ENCODE results near the gene RNF225. TPM values are rescaled to one million over a fixed set of nuclear protein-coding genes. Genes with fewer than 3 reads are reported as not detected.
"Not testable (repeated sequence)": the region's sequence is repeated elsewhere in the genome, so short reads cannot be mapped to it uniquely, and the experiment has no call there.

Gene RNF225
- polyA plus RNA-seq, 1 donor, result not detected

DNA sequence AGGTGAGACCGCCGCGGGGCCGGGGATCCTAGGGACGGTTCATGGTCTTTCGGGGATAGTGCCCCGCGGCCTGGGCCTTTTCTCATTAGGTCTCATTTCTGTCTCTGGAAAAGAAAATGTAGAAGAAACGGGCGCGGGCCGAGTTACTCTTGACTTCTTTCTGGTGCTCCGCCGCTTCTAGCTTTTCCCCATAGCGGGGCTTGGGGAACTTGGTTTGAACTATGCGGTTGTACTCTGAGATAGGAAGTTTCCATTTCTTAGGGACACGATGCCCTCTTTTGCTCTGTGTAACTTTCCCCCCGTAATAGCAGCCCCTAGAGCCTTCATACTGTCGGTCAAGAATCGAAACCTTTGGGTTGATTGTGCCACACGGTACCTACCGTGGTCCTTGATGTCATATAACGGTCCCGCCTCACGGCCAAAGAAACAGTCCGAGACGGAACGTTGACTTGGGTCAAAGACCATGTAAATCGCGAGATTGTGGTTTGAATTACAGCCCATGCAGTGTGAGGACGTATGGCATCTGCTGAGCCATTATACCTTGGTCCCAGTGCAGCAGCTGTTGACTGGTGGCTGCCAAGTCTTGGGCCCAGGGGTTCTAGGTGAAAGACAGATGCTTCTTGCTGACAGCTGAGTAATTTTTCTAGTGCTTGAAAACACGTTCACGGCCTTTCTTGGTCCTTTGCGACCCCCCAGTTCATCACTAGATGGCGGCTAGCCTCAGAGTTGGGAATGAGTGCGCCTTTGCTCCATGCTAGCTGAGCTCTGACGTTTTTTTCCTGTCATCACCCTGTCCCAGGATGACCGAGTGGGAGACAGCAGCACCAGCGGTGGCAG, 7.9 kb upstream of the RNF225 start:
- no peak for DNase-seq

DNA sequence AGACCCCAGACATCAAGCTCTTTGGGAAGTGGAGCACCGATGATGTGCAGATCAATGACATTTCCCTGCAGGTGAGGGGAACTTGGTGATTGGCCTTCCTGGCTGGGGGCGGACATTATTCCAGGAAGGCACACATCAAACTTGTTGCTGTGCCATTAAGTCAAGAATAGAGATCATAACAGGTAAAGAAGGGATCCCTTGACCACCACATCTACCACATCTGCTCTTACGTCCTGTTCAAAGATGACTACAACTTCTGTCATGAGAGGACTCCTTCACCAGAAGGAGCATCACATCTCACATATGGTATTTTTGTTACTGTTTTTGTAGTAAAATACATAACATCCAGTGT, 7.3 kb upstream of the RNF225 start:
- DNase-seq, result no peak

GRCh38 chr19:58392945-58393724, 2.3 kb upstream of the RNF225 start:
- no peak for DNase-seq

DNA sequence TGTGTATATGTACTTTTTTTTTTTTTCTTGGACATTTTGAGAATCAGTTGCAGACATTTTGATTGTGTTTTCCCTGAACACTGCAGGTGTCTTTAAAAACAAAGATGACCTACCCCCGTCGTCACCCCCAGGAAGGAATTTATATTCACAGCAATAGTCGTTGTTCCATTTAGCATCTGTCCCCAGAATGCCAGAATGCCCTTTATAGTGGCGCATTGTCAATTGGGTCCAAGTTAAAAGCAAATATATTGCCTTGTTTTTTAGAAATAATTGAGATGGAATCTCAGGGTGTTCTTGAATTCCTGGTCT, 1.8 kb upstream of the RNF225 start:
- no peak for DNase-seq

DNA sequence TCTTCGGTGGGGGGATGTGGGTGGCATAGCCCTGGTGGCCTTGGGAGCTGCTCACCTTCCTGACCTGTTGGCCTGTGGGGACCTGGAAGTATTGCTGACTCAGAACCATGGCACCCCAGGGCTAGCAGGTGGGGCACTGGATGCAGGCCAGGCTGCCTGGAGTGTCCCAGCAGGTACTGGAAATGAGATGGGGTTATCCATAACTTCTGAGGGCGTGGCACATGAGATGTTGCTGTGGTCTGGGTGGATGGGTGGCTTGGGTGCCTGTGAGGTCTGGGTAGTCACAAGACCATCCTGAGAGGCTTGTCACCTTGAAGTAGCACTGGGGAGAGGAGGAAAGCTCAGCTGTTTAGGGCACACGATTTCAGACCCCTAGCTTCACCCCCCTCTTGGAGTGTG, 636 bp upstream of the RNF225 start:
- no peak for DNase-seq

- DNase-seq, result no peak
Observed at GRCh38 chr19:58395979-58396627, 647 bp downstream of the RNF225 start.

- DNase-seq, result no peak
Observed at GRCh38 chr19:58396691-58397532, 1.5 kb downstream of the RNF225 start.

DNA sequence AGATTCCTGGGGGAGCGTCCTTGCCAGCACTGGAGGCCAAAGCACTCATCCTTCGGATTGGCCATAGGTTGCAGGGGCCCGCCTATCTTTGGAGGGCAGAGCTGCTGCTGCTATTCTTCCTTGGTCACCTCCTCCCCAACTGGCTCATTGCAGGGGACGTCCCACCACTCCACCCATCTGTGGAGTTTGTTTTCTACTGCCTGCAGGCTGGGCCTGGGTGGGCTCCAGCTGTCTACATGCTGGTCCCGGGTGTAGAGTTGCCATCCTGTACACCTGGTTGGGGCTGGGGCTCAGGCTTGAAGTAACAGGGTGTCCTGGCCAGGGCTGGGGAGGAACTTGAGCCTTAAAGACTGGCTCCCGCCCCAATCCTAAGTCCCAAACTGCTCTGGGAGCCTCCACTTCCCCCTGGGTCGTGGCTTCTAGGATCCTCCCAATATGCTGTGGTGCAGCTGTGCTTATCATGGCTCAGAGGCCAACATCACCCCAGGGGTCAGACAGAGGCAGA, 2.1 kb downstream of the RNF225 start:
- DNase-seq, result no peak

- DNase-seq, result no peak
Observed at GRCh38 chr19:58398087-58398486, 2.6 kb downstream of the RNF225 start.

DNA sequence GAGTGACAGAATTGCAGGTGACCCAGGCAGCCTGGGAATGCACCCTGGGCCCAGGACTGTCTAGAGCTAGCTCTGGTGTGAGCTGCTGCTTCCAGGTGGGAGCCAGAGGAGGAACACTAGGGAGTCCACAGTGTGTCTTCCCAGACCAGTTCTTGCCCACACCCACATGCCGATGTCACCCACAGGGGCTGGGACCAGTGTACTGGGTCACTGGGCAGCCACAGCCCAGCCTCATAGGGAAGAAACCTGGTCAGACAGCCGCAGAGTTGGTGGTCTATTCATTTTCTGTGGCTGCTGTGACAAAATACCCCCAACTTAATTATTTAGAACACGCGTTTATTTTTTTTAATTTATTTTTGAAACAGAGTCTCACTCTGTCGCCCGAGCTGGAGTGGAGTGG, 3.1 kb downstream of the RNF225 start:
- no peak for DNase-seq

DNA sequence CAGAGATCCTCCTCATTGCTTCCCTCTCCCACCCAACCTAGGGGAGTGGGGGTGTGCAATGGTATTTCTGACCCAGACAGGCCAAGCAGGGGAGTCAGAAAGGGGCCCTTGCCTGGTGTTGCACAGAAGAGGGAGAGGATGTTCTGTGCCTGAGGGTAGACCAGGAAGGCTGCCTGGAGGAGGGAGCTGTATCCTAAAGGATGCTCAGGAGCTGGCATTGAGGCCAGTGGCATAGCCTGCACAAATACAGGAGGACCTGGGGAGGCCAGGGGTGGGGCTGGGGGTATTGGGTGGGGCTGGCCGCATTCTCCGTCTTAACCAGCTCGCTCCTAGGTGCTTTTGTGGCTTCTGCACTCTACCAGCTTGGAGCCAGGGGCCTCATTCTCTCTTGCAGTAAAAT, 4.4 kb downstream of the RNF225 start:
- DNase-seq, result no peak

DNA sequence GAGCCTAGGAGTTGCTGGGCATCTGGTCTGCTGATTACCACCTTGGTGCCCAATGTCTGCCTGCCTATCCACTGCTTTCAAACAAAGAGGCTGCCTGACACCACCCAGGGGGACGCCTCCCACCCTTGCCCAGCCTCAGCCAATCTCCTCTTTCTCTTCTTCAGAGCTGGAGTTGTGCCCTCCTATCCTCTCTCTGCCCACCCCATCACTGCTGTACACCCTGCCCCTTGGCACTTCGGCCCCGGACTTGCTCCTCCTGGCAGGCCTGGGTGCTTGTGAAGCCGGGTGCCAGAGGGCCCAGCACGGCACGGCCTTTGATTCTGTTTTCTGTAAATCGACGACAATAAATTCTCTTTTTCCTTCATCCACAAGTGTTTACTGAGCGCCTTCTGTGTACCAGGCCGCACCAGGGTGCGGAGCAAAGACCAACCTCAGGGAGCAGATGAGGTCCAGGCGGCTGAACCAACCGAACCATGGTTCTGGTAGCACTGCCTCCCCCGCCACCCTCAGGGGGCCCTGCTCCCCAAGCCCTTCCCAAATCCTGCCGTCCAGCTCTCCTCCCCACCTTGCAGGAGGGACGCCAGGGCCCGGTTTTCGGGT, 5.0 kb downstream of the RNF225 start:
- DNase-seq, result no peak

- DNase-seq, result peak; percentile 100
Observed at GRCh38 chr19:58400916-58401839, 5.7 kb downstream of the RNF225 start.

GRCh38 chr19:58401840-58402421, 6.5 kb downstream of the RNF225 start:
- DNase-seq, result no peak

DNA sequence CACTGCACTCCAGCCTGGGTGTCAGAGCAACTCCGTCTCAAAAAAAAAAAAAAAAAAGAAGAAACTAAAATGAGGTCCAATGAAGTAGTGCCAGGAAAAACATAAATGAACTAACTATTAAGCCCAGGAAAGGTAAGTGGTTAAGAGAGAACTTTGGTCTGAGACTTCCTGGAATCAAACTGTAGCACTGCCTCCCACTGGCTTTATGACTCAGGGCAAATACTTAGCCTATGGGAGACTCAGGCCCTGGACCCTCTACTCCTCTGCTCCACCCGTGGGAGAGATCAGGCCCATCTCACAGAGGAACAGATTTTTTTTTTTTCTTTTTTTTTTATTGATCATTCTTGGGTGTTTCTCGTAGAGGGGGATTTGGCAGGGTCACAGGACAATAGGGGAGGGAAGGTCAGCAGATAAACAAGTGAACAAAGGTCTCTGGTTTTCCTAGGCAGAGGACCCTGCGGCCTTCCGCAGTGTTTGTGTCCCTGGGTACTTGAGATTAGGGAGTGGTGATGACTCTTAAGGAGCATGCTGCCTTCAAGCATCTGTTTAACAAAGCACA, 8.5 kb downstream of the RNF225 start:
- DNase-seq, result not testable (repeated sequence)

DNA sequence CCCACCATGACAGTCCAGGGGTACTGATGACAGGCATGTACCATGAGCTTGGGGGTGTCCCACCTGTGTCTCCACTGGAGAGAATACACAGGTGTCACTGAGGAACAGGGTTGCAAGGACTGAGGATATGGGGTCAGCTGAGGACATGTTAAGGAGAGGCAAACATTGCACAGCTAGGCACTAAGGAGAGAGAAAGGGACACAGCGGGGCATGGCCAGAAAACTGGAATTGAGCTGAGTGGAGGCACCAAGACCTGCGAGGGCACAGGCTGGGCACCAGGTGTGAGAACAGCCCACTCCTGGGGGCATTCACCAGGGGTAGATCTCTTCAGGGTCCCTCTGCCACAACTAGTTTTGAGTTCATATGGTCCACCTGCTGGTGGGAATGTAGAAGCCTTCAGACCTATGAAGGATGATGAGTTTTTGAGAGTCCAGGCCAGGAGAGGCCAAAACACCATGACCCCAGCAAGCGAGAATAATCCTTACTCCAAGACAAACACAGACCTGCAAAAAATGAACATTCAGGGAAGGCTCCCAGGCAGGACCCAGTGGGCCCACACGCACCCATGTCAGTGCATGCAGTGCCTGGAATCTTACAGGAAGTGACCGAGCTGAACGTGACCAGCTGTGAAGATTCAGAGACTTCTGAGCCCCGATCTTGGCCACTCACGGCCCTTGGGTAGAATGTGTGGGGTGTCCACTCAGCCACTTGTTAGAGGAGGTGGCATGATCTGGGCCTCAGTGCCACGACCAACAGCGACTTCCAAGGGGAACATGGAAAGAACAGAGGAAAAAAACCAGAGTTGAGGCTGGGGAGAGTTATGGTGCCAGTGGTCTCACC, 11.6 kb downstream of the RNF225 start:
- DNase-seq, result no peak

DNA sequence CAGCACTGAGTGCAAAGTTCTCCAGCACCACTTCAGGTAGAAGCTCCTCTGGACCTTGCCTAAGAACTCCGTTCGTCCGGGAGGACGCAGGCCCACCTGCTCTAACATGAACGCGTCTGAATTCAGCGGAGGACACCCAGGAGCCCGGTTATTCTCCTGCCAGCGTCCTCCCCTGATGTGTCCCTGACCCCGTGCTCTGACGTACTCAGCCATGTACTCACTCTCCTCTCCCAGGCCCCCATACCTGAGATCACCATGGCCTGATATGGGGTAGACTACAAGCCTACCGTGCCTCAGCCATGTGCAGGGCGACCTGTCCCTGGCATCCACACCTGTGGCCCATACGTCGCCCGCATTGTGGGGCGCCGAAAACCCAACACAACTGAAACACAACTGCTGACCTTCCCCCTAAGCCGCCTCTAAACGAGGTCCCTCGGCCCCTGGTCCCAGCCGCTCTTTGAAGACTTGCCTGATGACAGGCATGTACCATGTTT, 12.2 kb downstream of the RNF225 start:
- no peak for DNase-seq

GRCh38 chr19:58408152-58409009, 12.9 kb downstream of the RNF225 start, which contains the start of gene ZNF584:
Gene ZNF584, plus strand, starts transcription at chr19:58408649. Its CDS starts 499 bp downstream, at chr19:58409148.
- peak; percentile 95 for DNase-seq

Data from hindlimb muscle (tissue), 1 donor.